HG03159 (cell line): ENCODE data around the gene GSTM5.
"Not testable (repeated sequence)": the region's sequence is repeated elsewhere in the genome, so short reads cannot be mapped to it uniquely, and the experiment has no call there.

Experiments
- ATAC-seq: cut with Tn5 transposase; IDR thresholded peaks from one replicate; pipeline ENCODE4 v1.9.1; 2021; ENCODE audit warnings: mild to moderate bottlenecking, moderate library complexity; ENCODE audit not compliant: unreplicated experiment

The GSTM5 gene

GRCh38 chr1:109711593-109712320 lies at the start of gene GSTM5:
Gene GSTM5, plus strand, starts transcription at chr1:109712251. Its CDS starts 62 bp downstream, at chr1:109712313.
- ATAC-seq, result not testable (repeated sequence)

GRCh38 chr1:109664671-109665070 lies 47.4 kb upstream of the GSTM5 start:
- ATAC-seq, result no peak

GRCh38 chr1:109667452-109668122 lies 44.5 kb upstream of the GSTM5 start, which contains the start of gene GSTM2:
Gene GSTM2, plus strand, starts transcription at chr1:109668057. Its CDS starts 59 bp downstream, at chr1:109668116.
- peak; percentile 83 for ATAC-seq

- no peak for ATAC-seq
These were observed 43.8 kb upstream of the GSTM5 start for GRCh38 chr1:109668123-109668775.

GRCh38 chr1:109669246-109669948 lies 42.7 kb upstream of the GSTM5 start:
- no peak for ATAC-seq

GRCh38 chr1:109669949-109670302 lies 42.1 kb upstream of the GSTM5 start:
- ATAC-seq, result not testable (repeated sequence)

- ATAC-seq, result no peak
These were observed 41.0 kb upstream of the GSTM5 start for GRCh38 chr1:109671067-109671466.

- ATAC-seq, result not testable (repeated sequence)
These were observed 38.2 kb upstream of the GSTM5 start for GRCh38 chr1:109673861-109674260.

GRCh38 chr1:109676683-109677381 lies 35.2 kb upstream of the GSTM5 start:
- not testable (repeated sequence) for ATAC-seq

GRCh38 chr1:109677459-109677858 lies 34.6 kb upstream of the GSTM5 start:
- ATAC-seq, result no peak

GRCh38 chr1:109678637-109679036 lies 33.4 kb upstream of the GSTM5 start:
- ATAC-seq, result not testable (repeated sequence)

- ATAC-seq, result not testable (repeated sequence)
These were observed 27.3 kb upstream of the GSTM5 start for GRCh38 chr1:109684777-109685176.

GRCh38 chr1:109685399-109685798 lies 26.7 kb upstream of the GSTM5 start:
- not testable (repeated sequence) for ATAC-seq

- ATAC-seq, result not testable (repeated sequence)
These were observed 26.2 kb upstream of the GSTM5 start for GRCh38 chr1:109685890-109686289.

GRCh38 chr1:109687109-109687508 lies 24.9 kb upstream of the GSTM5 start:
- not testable (repeated sequence) for ATAC-seq

GRCh38 chr1:109687641-109688499 lies 24.2 kb upstream of the GSTM5 start, which contains the start of gene GSTM1:
Gene GSTM1, plus strand, starts transcription at chr1:109687817. Its CDS starts 57 bp downstream, at chr1:109687874.
- ATAC-seq, result peak; percentile 96

- no peak for ATAC-seq
These were observed 22.1 kb upstream of the GSTM5 start for GRCh38 chr1:109689844-109690405.

GRCh38 chr1:109691759-109692158 lies 20.3 kb upstream of the GSTM5 start:
- ATAC-seq, result no peak

- ATAC-seq, result not testable (repeated sequence)
These were observed 17.7 kb upstream of the GSTM5 start for GRCh38 chr1:109694400-109694799.
